Esophagus squamous epithelium (tissue), 5 donors: ENCODE data around the gene CAPN5. TPM values are rescaled to one million over a fixed set of nuclear protein-coding genes. Genes with fewer than 3 reads are reported as not detected.

Source experiments
- DNase-seq: peaks from one replicate; lab custom pipeline; 2025; lab: John Stamatoyannopoulos, UW
- H3K27ac ChIP-seq, 4 donors: fragments of 200-600 bp; sonication (generic); one replicate each; pipeline ENCODE4 v1.5.1; 2016 to 2019; ENCODE audit warnings: mild to moderate bottlenecking in 1 of 4
- H3K27me3 ChIP-seq, 4 donors: fragments of 200-600 bp; sonication (generic); 1 replicate in 3 of 4; 2 replicates in 1 of 4; pipeline versions ENCODE4 v1.5.1 to v1.6.0; 2017 to 2021; ENCODE audit warnings: antibody characterized with exemption in 1 of 4
- H3K36me3 ChIP-seq, 3 donors: fragments of 200-600 bp; sonication (generic); one replicate each; pipeline ENCODE4 v1.5.1; 2016 to 2019
- H3K4me1 ChIP-seq, 3 donors: fragments of 200-600 bp; sonication (generic); one replicate each; pipeline ENCODE4 v1.5.1; 2017 to 2019
- H3K4me3 ChIP-seq, 4 donors: fragments of 200-600 bp; sonication (generic); 1 replicate in 3 of 4; 2 replicates in 1 of 4; pipeline ENCODE4 v1.5.1; 2016 to 2019; ENCODE audit warnings: mild to moderate bottlenecking in 2 of 4, moderate library complexity in 1 of 4
- H3K9me3 ChIP-seq, 3 donors: fragments of 200-600 bp; sonication (generic); one replicate each; pipeline ENCODE4 v1.5.1; 2016 to 2019
- CTCF ChIP-seq, 6 experiments: fragments of 450-650 bp in 4 of 6; fragments of 200-600 bp in 2 of 6; sonication (generic) in 2 of 6; IDR thresholded peaks; one replicate each; pipeline ENCODE4 v1.5.1; 2016 to 2019; ENCODE audit warnings: antibody characterized with exemption in 6 of 6, mild to moderate bottlenecking in 4 of 6, moderate library complexity in 4 of 6
- POLR2A ChIP-seq, 4 donors: fragments of 450-650 bp; IDR thresholded peaks; one replicate each; pipeline ENCODE4 v1.6.1; 2017; ENCODE audit warnings: antibody characterized with exemption in 4 of 4, mild to moderate bottlenecking in 4 of 4, moderate library complexity in 3 of 4
- WGBS, 2 donors: methylation state at CpG; one replicate each; pipeline ENCODE4 v1.1.5; 2018; 5-methylcytosine and 5-hydroxymethylcytosine counted together
- intact Hi-C: fragments of 100-400 bp; cut with DNase I; formaldehyde crosslinking; loops from one replicate; pipeline ENCODE4 v1.15.0; 2022
- total RNA-seq, 4 donors: library from RNA; depleted of rRNA; stranded (reverse); fragments of >200 nt; gene quantifications; one replicate each; pipeline ENCODE4 v1.1.0, GENCODE V29; 2016
- donor health status: DM: yes; HTN: yes; CAD: no.

CAPN5 gene
- total RNA-seq, 4 donors from 2014 or later, result 9.3 to 63.2 (median 13.5) TPM

GRCh38 chr11:77063407-77063806, 3.4 kb upstream of the CAPN5 start:
- Histone ChIP-seq H3K27ac (no peak overlapping the region), H3K4me1 (peaks cover 4 to 28% (median 16%) of the 10 kb centered on the region in 3 donors), H3K4me3 (no peak overlapping the region), H3K27me3 (no peaks in the 10 kb centered on the region), H3K9me3 (no peaks in the 10 kb centered on the region), H3K36me3 (no peaks in the 10 kb centered on the region)
- TF ChIP-seq CTCF (IDR thresholded peaks at IDR 0.05) (no peak), POLR2A (IDR thresholded peaks at IDR 0.05) (no peak)
- DNase-seq, result no peak
- intact Hi-C loops, result no loop called here
- WGBS, 2 donors, result 78 to 100% methylated on average over 1 of the region's 1 CpG

- Histone ChIP-seq H3K4me1 (peaks cover 4 to 33% (median 19%) of the 10 kb centered on the region in 3 donors), H3K9me3 (no peaks in the 10 kb centered on the region), H3K27me3 (no peaks in the 10 kb centered on the region), H3K36me3 (no peaks in the 10 kb centered on the region), H3K4me3 (no peak overlapping the region), H3K27ac (no peak overlapping the region)
- intact Hi-C loops, result no loop called here
- TF ChIP-seq POLR2A (IDR thresholded peaks at IDR 0.05) (no peak), CTCF (IDR thresholded peaks at IDR 0.05) (no peak)
- no peak for DNase-seq
- 93 to 100% methylated on average over 1 to 4 of the region's 4 CpGs for WGBS, 2 donors
Observed at GRCh38 chr11:77063861-77064260, 2.9 kb upstream of the CAPN5 start.

- no peak overlapping the region for H3K27ac ChIP-seq
- no peaks in the 10 kb centered on the region for H3K9me3 ChIP-seq
- no peaks in the 10 kb centered on the region for H3K27me3 ChIP-seq
- H3K4me3 ChIP-seq, result no peak overlapping the region
- intact Hi-C loops, result no loop called here
- TF ChIP-seq POLR2A (IDR thresholded peaks at IDR 0.05) (no peak), CTCF (IDR thresholded peaks at IDR 0.05) (no peak)
- 84 to 94% methylated on average over 3 of the region's 4 CpGs for WGBS, 2 donors
- DNase-seq, result no peak
- H3K36me3 ChIP-seq, result no peaks in the 10 kb centered on the region
- peaks cover 4 to 39% (median 19%) of the 10 kb centered on the region in 3 donors for H3K4me1 ChIP-seq
Observed at GRCh38 chr11:77064648-77065217, 2.0 kb upstream of the CAPN5 start.

GRCh38 chr11:77065878-77066228, 918 bp upstream of the CAPN5 start:
- peak overlapping the region; percentile 61 to 84 (median 77) for H3K4me3 ChIP-seq
- intact Hi-C loops, result no loop called here
- no peak for TF ChIP-seq CTCF (IDR thresholded peaks at IDR 0.05)
- TF ChIP-seq POLR2A (IDR thresholded peaks at IDR 0.05), result no peak
- no peaks in the 10 kb centered on the region for H3K36me3 ChIP-seq
- H3K9me3 ChIP-seq, result no peaks in the 10 kb centered on the region
- 28 to 54% methylated on average over 3 to 13 of the region's 14 CpGs for WGBS, 2 donors
- no peaks in the 10 kb centered on the region for H3K27me3 ChIP-seq
- no peak for DNase-seq
- H3K27ac ChIP-seq, result peak overlapping the region; percentile 76 to 95 (median 90)
- peaks cover 4 to 39% (median 19%) of the 10 kb centered on the region in 3 donors for H3K4me1 ChIP-seq

GRCh38 chr11:77067861-77068443, 1.2 kb downstream of the CAPN5 start:
- intact Hi-C loops, result no loop called here
- H3K36me3 ChIP-seq, result no peaks in the 10 kb centered on the region
- DNase-seq, result no peak
- H3K4me3 ChIP-seq, result peak overlapping the region; percentile 61 to 84 (median 77)
- TF ChIP-seq CTCF (IDR thresholded peaks at IDR 0.05) (no peak), POLR2A (IDR thresholded peaks at IDR 0.05) (no peak)
- no peak overlapping the region for H3K27ac ChIP-seq
- no peaks in the 10 kb centered on the region for H3K27me3 ChIP-seq
- peaks cover 15 to 59% (median 27%) of the 10 kb centered on the region in 3 donors for H3K4me1 ChIP-seq
- no peaks in the 10 kb centered on the region for H3K9me3 ChIP-seq
- 86 to 91% methylated on average over 4 of the region's 8 CpGs for WGBS, 2 donors
